OCI-M2 (cell line): ENCODE data around the gene HMCES.

ENCODE experiments used
- DNase-seq: peaks from one replicate; lab custom pipeline; 2025; ENCODE audit not compliant: unreplicated experiment; lab: John Stamatoyannopoulos, UW

HMCES gene, protein sequence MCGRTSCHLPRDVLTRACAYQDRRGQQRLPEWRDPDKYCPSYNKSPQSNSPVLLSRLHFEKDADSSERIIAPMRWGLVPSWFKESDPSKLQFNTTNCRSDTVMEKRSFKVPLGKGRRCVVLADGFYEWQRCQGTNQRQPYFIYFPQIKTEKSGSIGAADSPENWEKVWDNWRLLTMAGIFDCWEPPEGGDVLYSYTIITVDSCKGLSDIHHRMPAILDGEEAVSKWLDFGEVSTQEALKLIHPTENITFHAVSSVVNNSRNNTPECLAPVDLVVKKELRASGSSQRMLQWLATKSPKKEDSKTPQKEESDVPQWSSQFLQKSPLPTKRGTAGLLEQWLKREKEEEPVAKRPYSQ

GRCh38 chr3:129278439-129278965 lies at the start of gene HMCES:
Gene HMCES, plus strand, starts transcription at chr3:129278870. Its CDS starts 863 bp downstream, at chr3:129279733.
- peak; percentile 7 for DNase-seq

- no peak for DNase-seq
These were observed 49.6 kb upstream of the HMCES start for GRCh38 chr3:129228891-129229585.

DNA sequence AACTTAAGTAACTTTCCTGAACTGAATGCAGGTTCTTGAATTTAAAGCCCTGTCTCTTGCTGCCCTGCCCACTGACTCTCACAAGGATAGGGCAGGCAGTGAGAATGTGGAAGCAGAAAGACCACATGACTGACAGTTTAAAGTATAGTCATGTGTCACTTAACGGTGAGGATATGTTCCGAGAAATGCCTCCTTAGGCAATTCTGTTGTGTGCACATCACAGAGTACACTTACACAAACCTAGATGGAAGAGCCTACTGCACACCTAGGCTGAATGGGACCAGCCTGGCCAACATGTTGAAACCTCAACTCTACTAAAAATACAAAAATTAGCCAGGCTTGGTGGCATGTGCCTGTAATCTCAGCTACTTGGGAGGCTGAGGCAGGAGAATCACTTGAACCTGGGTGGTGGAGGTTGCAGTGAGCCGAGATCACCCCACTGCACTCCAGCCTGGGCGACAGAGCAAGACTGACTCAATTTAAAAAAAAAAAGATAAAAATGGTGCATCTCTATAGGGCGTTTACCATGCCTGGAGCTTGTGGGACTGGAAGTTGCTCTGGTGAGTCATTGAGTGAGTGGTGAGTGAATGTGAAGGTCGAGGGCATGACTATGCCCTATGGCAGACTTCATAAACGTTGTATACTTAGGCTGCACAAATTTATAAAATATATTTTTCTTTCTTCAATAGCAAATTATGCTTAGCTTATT lies 48.2 kb upstream of the HMCES start:
- no peak for DNase-seq

DNA sequence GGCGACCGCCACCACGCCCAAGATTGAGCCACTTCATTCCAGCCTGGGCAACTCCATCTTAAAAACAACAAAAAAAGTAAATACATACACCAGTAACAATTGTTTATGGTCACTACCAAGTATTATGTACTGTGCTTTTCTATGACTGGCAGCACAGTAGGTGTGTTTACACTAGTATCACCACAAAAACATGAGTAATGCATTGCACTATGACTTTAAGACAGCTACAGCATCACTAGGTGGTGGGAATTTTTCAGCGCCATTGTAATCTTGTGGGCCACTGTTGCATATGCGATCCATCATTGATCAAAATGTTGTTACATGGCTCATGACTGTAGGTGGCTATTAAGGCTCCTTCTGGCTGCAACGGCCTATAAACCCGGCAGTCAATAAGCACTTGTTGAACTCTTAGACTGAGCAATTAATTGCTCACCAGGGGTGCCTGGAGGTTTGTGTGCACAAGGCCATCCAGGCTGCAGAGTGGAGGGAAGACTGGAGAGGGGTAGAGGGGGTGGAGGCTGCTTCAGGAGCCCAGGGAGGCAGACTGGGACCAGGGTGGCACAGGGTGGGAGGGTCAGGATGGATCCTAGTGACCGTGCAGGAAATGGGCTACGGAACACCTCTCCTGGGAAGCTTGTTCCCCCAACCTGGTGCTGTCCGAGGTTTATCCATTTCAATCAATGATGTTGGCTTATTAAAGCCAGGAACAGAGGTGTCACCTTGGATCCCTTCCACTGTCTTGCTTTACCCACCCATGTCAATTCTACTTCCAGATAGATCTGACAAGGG lies 47.1 kb upstream of the HMCES start:
- no peak for DNase-seq

GRCh38 chr3:129233538-129233937 lies 45.1 kb upstream of the HMCES start:
- DNase-seq: no peak

DNA sequence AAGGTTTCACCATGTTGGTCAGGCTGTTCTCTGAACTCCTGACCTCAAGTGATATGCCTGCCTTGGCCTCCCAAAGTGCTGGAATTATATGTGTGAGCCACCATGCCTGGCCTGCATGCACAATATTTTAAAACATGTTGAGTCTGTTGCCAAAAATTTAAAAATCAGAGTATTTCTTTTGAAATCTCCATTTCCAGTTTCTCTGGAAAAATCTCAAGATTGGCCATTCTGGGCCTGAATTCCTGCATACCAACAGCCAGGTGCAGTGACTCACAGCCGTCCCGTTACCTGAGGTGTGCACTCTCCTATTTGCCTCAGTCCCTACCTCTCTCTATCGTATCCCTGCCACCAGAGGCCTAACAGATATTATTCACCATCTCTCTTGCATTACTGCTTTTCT lies 44.2 kb upstream of the HMCES start:
- no peak for DNase-seq

DNA sequence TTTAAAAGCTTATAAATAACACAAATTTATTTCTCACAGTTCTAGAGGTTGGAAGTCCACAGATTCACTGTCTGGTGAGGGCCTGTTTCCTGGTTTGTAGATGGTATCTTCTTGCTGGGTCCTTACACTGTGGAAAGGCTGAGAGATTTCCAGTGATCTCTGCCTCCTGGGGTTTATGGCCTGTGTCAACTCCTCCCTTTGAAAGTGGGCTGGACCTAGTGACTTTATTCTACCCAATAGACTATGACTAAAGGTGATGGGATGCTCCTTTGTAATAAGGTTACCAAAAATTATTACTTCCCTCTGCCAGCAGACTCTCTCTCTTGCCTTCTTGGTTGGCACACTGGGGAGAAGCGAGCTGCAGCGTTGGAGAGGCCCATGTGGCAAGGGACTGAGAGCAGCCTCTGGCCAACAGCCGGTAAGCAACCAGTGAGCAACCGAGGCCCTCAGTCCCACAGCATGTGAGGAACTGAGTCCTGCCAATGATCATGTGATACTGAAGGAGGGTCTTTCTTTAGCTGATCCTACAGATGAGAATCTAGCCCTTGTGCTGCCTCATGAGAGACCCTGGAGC lies 43.2 kb upstream of the HMCES start:
- DNase-seq: no peak

DNA sequence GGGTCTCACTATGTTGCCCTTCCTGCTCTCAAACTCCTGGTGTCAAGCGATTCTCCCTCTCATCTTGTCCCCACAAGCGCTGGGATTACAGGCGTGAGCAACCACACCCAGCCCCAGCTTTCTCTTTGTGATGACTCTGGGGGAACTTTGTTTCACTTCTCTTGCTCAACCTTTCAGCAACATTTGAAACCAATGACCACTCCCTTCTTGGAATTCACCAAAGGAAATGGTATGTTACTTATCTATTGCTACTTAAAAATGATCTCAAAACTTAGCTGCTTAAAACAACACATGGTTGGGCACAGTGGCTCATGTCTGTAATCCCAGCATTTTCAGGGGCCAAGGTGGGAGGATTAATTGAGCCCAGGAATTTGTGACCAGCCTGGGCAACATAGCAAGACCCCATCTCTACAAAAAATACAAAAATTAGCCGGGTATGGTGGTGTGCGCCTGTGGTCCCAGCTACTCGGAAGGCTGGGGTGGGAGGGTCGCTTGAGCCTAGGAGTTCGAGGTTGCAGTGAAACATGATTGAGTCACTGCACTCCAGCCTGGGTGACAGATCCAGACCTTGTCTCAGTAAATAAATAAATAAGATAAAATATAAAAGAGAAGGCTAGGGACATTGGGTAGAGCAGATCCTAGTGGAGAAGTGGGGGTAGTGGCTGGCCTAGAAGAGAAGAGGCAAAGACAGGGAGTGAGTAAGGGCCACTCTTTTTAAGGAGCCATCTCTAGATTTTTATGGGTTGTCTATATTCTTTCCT lies 39.5 kb upstream of the HMCES start:
- no peak for DNase-seq

GRCh38 chr3:129239991-129240390 lies 38.7 kb upstream of the HMCES start:
- DNase-seq: no peak

GRCh38 chr3:129240436-129240835 lies 38.2 kb upstream of the HMCES start:
- no peak for DNase-seq

DNA sequence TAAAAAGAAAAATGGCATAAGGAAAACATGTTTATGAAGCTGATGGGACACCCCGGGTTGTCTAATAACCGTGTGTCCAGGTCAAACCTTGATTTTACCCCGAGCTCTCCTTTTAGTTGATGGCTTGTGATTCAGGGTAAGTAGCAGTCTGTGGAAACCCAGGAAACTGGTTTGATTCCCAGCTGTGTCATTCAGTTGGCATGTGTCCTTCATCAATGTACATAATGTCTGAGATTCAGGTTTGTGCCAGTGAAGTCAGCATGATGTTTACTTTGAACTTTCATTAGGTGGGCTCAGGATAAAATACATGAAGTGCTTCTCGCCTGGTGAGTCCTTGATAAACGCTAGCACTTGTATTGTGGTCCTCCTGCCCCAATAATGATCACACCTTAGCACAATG lies 33.5 kb upstream of the HMCES start:
- DNase-seq: no peak

GRCh38 chr3:129245641-129246306 lies 32.9 kb upstream of the HMCES start:
- DNase-seq: peak; percentile 37

DNA sequence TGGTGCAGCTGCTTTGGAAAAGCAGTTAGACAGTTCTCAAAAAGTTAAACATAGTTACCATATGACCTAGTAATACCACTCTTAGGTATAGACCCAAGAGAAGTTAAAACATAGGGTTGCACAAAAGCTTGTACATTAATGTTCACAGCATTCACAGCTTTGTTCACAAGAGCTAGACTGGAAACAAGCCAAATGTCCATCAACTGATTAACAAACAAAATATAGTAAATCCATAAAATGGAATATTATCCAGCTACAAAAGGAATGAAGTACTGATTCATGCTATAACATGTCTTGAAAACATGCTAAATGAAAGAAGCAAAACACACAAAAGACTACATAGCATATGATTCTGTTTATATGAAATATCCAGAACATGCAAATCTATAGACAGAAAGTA lies 32.0 kb upstream of the HMCES start:
- DNase-seq: no peak

DNA sequence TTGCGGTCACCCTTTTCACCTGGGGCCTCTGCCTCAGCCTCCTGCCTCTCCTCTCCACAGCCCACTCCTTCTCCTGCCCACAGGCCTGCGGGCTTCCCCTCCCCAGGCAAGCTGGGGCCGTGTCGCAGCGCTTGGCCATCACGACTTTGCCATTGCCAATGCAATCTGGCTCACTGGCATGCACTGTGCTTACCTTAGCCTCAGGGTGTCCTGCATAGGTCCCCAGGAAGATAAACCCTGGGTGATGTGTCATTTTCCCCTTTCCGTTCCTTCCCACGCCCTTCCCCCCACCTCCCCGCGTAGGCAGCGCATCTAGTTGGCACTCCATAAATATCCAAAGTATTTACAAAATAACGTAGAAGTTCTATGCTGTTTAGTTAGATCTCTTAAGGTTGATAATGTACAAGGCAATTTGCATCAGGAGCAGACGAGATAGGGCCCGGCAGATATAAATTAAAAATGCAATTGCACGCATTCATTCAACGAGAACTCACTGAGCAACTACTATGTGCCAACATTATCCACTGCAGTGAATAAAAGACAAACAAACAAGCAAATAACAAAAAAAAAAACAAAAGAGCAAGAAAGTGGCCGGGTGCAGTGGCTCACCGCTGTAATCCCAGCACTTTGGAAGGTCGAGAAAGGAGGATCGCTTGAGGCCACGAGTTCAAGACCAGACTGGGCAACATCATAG lies 30.2 kb upstream of the HMCES start:
- DNase-seq: no peak

DNA sequence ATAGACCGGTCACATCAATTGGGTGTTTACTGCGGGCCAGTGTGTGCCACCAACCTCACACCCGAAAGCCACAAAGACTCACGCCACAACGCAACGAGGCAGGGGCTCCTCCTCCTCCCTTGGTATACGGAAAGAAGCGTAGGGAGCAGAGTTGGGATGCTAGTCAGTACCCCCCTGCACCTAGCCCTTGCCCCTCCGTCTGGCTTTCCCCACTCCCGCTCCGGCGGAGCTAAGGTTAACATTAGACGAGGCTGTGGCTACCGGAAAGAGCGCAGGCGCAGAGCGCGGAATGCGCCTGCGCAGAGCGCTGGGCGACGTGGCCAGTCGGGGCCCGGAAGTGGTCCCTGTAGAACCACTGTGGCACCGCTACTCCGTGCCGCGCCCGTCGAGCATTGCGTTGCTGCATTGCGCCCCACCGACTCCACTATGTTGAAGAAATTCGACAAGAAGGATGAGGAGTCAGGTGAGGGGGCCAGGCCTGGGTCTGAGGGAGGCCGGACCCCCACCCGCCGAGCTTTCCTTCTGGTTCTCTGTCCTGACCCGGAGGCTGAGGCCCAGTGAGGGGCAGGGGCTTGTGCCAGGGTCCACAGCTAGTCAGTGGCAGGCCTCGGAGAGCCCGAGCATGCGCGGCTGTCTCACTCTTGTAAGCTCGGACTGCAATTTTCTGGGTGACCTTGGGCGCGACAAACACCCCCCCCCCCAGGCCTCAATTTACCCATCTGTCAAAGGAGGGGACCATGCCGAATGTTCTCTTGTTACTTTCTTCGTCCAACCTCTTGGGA lies 29.2 kb upstream of the HMCES start, which contains the start of gene COPG1:
TSS of gene COPG1 (plus strand) at position 323 of the 782 bp plus-strand sequence. CDS start at position 427, 104 bp downstream.
- peak; percentile 66 for DNase-seq

DNA sequence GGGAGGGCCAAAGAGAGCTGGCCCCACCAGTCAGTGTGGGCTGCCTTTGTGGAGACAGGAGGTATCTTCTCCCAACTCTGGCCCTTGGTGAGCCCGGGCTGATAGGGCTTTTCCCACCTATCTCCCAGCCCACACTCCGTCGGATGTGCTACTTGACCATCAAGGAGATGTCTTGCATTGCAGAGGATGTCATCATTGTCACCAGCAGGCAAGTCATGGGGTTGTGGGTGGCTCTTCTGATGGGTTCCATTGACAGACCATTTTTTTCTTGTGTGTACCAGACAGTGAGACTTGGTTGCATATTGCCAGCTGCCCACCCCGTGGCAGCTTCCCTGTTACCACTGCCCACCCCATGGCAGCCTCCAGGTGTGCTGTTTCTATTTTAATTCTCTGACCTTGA lies 25.9 kb upstream of the HMCES start:
- no peak for DNase-seq

DNA sequence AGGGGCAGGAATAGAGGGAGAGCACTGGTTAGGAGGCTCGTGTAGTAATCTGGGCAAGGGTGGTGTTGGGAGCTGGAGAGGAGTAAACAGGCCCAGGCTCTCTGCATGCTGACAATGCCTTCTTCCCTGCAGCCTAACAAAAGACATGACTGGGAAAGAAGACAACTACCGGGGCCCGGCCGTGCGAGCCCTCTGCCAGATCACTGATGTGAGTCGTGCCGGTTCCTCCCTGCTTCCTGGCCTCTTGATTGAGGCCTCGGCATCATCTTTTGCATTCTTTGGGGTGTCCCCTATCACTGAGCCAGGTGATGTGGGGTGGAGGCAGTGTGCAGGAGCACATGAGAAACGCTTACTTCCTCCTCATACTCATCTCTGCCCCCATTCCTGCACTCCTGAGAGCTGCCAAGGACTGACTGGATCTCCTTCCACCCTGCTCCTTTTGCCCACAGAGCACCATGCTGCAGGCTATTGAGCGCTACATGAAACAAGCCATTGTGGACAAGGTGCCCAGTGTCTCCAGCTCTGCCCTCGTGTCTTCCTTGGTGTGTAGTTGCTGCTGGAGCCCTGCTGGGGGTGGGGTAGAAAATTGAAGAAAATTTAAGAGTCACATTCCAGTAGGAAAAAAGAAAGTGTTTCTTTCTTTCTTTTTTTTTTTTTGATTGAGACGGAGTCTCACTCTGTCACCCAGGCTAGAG lies 24.0 kb upstream of the HMCES start:
- no peak for DNase-seq
